Stomach (tissue), 4 donors: ENCODE results near the gene RASA1.

ENCODE experiments used
- POLR2A ChIP-seq, 4 donors: fragments of 450-650 bp; IDR thresholded peaks; one replicate each; pipeline ENCODE4 v1.6.1; 2016; ENCODE audit warnings: antibody characterized with exemption in 4 of 4, control low read depth in 2 of 4, mild to moderate bottlenecking in 1 of 4, moderate library complexity in 1 of 4
- TF ChIP-seq, protein P1 (sequence below), 7 experiments: fragments of 450-650 bp in 4 of 7; fragments of 200-600 bp in 3 of 7; sonication (generic) in 3 of 7; IDR thresholded peaks; one replicate each; pipeline ENCODE4 v1.5.1; 2016 to 2019; ENCODE audit warnings: antibody characterized with exemption in 7 of 7, control low read depth in 2 of 7, mild to moderate bottlenecking in 1 of 7

DNA sequence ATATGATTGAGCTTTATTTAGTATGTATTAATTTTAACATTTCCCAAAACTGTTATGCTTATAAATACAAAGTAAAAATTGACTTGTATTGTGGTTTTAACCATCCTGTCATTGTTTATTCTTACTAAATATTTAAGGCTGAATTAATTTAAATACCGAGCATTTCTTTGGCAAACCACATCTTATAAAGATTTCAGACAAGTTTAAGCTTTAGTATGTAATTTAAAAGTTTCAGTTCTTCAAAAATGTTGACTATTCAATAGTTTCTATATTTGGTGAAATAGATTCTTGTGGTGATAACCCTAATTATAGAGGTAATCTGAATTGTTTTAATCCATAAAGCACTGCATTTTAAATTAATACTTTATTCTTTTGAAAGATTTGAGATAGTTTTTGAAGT is 79.6 kb downstream of the RASA1 start:
- TF ChIP-seq, protein P1, sequence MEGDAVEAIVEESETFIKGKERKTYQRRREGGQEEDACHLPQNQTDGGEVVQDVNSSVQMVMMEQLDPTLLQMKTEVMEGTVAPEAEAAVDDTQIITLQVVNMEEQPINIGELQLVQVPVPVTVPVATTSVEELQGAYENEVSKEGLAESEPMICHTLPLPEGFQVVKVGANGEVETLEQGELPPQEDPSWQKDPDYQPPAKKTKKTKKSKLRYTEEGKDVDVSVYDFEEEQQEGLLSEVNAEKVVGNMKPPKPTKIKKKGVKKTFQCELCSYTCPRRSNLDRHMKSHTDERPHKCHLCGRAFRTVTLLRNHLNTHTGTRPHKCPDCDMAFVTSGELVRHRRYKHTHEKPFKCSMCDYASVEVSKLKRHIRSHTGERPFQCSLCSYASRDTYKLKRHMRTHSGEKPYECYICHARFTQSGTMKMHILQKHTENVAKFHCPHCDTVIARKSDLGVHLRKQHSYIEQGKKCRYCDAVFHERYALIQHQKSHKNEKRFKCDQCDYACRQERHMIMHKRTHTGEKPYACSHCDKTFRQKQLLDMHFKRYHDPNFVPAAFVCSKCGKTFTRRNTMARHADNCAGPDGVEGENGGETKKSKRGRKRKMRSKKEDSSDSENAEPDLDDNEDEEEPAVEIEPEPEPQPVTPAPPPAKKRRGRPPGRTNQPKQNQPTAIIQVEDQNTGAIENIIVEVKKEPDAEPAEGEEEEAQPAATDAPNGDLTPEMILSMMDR (IDR thresholded peaks at IDR 0.05): no peak
- TF ChIP-seq POLR2A (IDR thresholded peaks at IDR 0.05): no peak
